Stomach (tissue), 4 donors: ENCODE measurements around the gene CLIC1.

ENCODE experiments used
- CTCF ChIP-seq, 7 experiments: fragments of 450-650 bp in 4 of 7; fragments of 200-600 bp in 3 of 7; sonication (generic) in 3 of 7; IDR thresholded peaks; one replicate each; pipeline ENCODE4 v1.5.1; 2016 to 2019; ENCODE audit warnings: antibody characterized with exemption in 7 of 7, control low read depth in 2 of 7, mild to moderate bottlenecking in 1 of 7
- POLR2A ChIP-seq, 4 donors: fragments of 450-650 bp; IDR thresholded peaks; one replicate each; pipeline ENCODE4 v1.6.1; 2016; ENCODE audit warnings: antibody characterized with exemption in 4 of 4, control low read depth in 2 of 4, mild to moderate bottlenecking in 1 of 4, moderate library complexity in 1 of 4

- TF ChIP-seq CTCF (IDR thresholded peaks at IDR 0.05) = no peak
- TF ChIP-seq POLR2A (IDR thresholded peaks at IDR 0.05) = no peak
These were observed 29.7 kb downstream of the CLIC1 start, which contains the start of gene LY6G6F for GRCh38 chr6:31706599-31706998.
